Caco-2 (cell line): ENCODE data around the gene MYO9A. TPM values are rescaled to one million over a fixed set of nuclear protein-coding genes. Genes with fewer than 3 reads are reported as not detected.

Experiments used
- BruUV-seq: library from RNA; stranded (reverse); fragments of 400-500 nt; replicated peaks from 2 replicates; lab custom pipeline; 2021; lab: Mats Ljungman, UMichigan
- CTCF ChIA-PET: fragments of 300-600 bp; sonication (Branson Sonifier 250); formaldehyde crosslinking; loops from one replicate; lab custom pipeline; 2022; ENCODE audit warnings: antibody characterized with exemption; lab: Charles Lee
- POLR2A ChIA-PET: fragments of 300-600 bp; sonication (Branson Sonifier 250); formaldehyde crosslinking; loops from one replicate; lab custom pipeline; 2022; ENCODE audit warnings: antibody characterized with exemption; lab: Charles Lee
- DNase-seq, 2 experiments: peaks; one replicate each; pipeline versions ENCODE4 v3.0.0 to v3.0.0-alpha.2; 2020 to 2022
- H3K27me3 ChIP-seq: replicated peaks from 2 replicates; pipeline ENCODE4 v1.6.0; 2011; ENCODE audit warnings: low read length; ENCODE audit not compliant: control insufficient read depth, insufficient read depth
- H3K36me3 ChIP-seq: 2 replicates; pipeline ENCODE4 v1.5.1; 2011; ENCODE audit warnings: low read length; ENCODE audit not compliant: control insufficient read depth, insufficient read depth
- H3K4me1 ChIP-seq: fragments of 250-450 bp; sonication (Bioruptor Pico); 2 replicates; pipeline ENCODE4 v1.5.1; 2020; ENCODE audit warnings: mild to moderate bottlenecking
- H3K4me3 ChIP-seq: 2 replicates; pipeline ENCODE4 v1.5.1; 2011; ENCODE audit warnings: low read depth, mild to moderate bottlenecking, control low read depth, low read length
- H3K9me3 ChIP-seq: fragments of 250-450 bp; sonication (Bioruptor Pico); 2 replicates; pipeline ENCODE4 v1.5.1; 2020; ENCODE audit warnings: mild to moderate bottlenecking, moderate library complexity
- H3K27ac Mint-ChIP-seq: one replicate; pipeline ENCODE4 v1.8.0; 2022; ENCODE audit warnings: mixed read lengths; ENCODE audit not compliant: unreplicated experiment
- H3K27me3 Mint-ChIP-seq: one replicate; pipeline ENCODE4 v1.8.0; 2022; ENCODE audit warnings: mixed read lengths; ENCODE audit not compliant: insufficient read depth, unreplicated experiment
- H3K36me3 Mint-ChIP-seq: one replicate; pipeline ENCODE4 v1.8.0; 2022; ENCODE audit warnings: mild to moderate bottlenecking, mixed read lengths; ENCODE audit not compliant: insufficient read depth, unreplicated experiment
- H3K4me1 Mint-ChIP-seq: one replicate; pipeline ENCODE4 v1.8.0; 2022; ENCODE audit warnings: low read depth, mixed read lengths; ENCODE audit not compliant: unreplicated experiment
- H3K4me3 Mint-ChIP-seq: one replicate; pipeline ENCODE4 v1.8.0; 2022; ENCODE audit warnings: mild to moderate bottlenecking, moderate library complexity, mixed read lengths; ENCODE audit not compliant: unreplicated experiment
- H3K9me3 Mint-ChIP-seq: one replicate; pipeline ENCODE4 v1.8.0; 2022; ENCODE audit warnings: mixed read lengths; ENCODE audit not compliant: unreplicated experiment
- intact Hi-C: fragments of 100-400 bp; cut with micrococcal nuclease; formaldehyde crosslinking; loops from one replicate; pipeline ENCODE4 v1.10.0; 2022; ENCODE audit not compliant: unreplicated experiment
- total RNA-seq: library from RNA; stranded (reverse); gene quantifications from 2 replicates; pipeline ENCODE4 v1.2.3, GENCODE V29; 2022
- TF ChIP-seq, protein P1 (sequence below), 2 experiments: fragments of 200-600 bp in 1 of 2; IDR thresholded peaks; 1 replicate in 1 of 2; 2 replicates in 1 of 2; pipeline versions ENCODE4 v1.5.1 to v1.8.0; 2011 to 2022; ENCODE audit warnings: antibody characterized with exemption in 1 of 2, control low read depth in 1 of 2, inconsistent platforms in 1 of 2, low read depth in 1 of 2, low read length in 1 of 2, mild to moderate bottlenecking in 1 of 2, moderate library complexity in 1 of 2; ENCODE audit not compliant: insufficient read depth in 1 of 2, severe bottlenecking in 1 of 2, unreplicated experiment in 1 of 2

MYO9A gene
- total RNA-seq, 1 experiment from 2014 or later = 71.9 TPM

DNA sequence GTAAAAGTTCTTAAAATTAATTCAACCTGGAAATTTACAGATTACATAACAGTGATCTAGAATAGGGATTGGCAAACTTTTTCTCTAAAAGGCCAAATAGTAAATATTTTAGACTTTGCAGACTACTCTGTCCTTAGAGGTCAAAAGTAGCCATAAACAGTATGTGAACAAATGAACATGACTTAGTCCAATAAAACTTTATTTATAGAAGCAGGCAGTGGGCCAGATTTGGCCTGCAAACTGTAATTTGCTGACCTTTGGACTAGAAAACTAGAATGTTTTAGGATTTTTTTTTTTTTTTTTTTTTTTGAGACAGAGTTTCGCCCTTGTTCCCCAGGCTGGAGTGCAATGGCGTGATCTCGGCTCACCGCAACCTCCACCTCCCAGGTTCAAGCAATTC lies 12.3 kb upstream of the MYO9A start:
- intact Hi-C loops = no loop called here
- H3K27ac Mint-ChIP-seq = no peak overlapping the region

DNA sequence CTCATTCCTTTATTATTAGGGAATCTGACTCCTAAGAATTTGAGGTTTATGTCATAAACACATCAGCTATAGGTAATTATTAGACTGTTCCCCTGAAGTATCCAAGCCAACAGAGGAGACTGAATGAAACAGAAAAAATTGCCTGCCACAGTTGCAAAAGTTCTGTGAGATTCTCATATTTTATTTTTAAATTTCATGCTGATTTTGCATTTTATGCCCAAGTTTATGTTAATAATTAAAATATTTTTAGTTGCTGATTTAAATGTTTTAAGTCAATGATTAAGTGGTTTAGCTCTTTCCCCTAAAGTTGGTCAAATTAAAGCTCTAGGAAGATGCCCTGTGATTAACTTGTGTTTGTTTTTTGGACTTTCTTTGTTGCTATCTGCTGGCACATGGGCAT lies 10.4 kb upstream of the MYO9A start:
- TF ChIP-seq, protein P1, sequence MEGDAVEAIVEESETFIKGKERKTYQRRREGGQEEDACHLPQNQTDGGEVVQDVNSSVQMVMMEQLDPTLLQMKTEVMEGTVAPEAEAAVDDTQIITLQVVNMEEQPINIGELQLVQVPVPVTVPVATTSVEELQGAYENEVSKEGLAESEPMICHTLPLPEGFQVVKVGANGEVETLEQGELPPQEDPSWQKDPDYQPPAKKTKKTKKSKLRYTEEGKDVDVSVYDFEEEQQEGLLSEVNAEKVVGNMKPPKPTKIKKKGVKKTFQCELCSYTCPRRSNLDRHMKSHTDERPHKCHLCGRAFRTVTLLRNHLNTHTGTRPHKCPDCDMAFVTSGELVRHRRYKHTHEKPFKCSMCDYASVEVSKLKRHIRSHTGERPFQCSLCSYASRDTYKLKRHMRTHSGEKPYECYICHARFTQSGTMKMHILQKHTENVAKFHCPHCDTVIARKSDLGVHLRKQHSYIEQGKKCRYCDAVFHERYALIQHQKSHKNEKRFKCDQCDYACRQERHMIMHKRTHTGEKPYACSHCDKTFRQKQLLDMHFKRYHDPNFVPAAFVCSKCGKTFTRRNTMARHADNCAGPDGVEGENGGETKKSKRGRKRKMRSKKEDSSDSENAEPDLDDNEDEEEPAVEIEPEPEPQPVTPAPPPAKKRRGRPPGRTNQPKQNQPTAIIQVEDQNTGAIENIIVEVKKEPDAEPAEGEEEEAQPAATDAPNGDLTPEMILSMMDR (IDR thresholded peaks at IDR 0.05; ENCODE audit: insufficient read depth in 1 of 2, low read depth in 1 of 2, low read length in 1 of 2, severe bottlenecking in 1 of 2, unreplicated experiment in 1 of 2) = no peak
- H3K4me3 ChIP-seq = no peak overlapping the region
- CTCF ChIA-PET = no interaction called here
- Mint-ChIP-seq H3K4me1 (no peaks in the 10 kb centered on the region), H3K4me3 (no peak overlapping the region), H3K36me3 (no peaks in the 10 kb centered on the region), H3K27ac (no peak overlapping the region), H3K9me3 (no peaks in the 10 kb centered on the region), H3K27me3 (no peaks in the 10 kb centered on the region)
- intact Hi-C loops = no loop called here
- POLR2A ChIA-PET = no interaction called here
- H3K36me3 ChIP-seq = no peaks in the 10 kb centered on the region
- 0 out of 2 replicates have a peak, but pooled peaks cover 4% of the 10 kb centered on the region for H3K4me1 ChIP-seq
- BruUV-seq = no TSS peak
- no peaks in the 10 kb centered on the region for H3K9me3 ChIP-seq
- no peak for DNase-seq
- no peaks in the 10 kb centered on the region for H3K27me3 ChIP-seq

More for the DNA sequence above, 12.3 kb upstream of the MYO9A start:
- Histone ChIP-seq H3K27me3 (no peaks in the 10 kb centered on the region), H3K4me3 (no peak overlapping the region), H3K4me1 (peaks cover 8% of the 10 kb centered on the region; the same call in 1 of the 2 replicates), H3K36me3 (no peaks in the 10 kb centered on the region), H3K9me3 (no peaks in the 10 kb centered on the region)
- H3K27me3 Mint-ChIP-seq = no peaks in the 10 kb centered on the region
- H3K4me3 Mint-ChIP-seq = no peak overlapping the region
- no peaks in the 10 kb centered on the region for H3K36me3 Mint-ChIP-seq
- no peaks in the 10 kb centered on the region for H3K4me1 Mint-ChIP-seq
- ChIA-PET POLR2A (no interaction called here), CTCF (no interaction called here)
- TF ChIP-seq, protein P1 (IDR thresholded peaks at IDR 0.05; ENCODE audit: insufficient read depth in 1 of 2, low read depth in 1 of 2, low read length in 1 of 2, severe bottlenecking in 1 of 2, unreplicated experiment in 1 of 2) = no peak
- DNase-seq = no peak
- H3K9me3 Mint-ChIP-seq = no peaks in the 10 kb centered on the region
- BruUV-seq = no TSS peak

DNA sequence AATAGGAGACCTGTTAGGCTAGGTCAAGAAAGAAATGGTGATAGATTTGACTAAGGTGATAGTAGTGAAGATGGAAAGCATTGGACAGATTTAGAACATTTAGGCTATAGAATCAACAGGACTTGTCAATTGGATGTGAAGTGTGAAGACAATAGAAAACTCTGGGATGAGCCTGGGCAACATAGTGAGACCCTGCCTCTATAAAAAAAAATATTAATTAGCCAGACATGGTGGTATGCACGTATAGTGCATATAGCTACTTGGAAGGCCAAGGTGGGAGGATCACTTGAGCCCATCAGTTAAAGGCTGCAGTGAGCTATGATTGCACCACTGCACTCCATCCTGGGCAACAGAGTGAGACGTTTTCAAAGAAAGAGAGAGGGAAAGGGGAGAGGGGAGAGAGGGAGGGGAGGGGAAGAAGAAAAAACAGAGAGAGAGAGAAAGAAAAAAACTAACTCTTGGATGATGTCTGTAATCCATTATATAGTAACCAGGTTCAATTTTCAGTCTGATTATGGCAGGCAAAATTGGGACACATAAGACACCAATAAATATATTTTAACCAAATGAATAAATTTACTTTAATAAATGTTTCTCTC lies 9.9 kb upstream of the MYO9A start:
- POLR2A ChIA-PET = no interaction called here
- TF ChIP-seq, protein P1 (IDR thresholded peaks at IDR 0.05; ENCODE audit: insufficient read depth in 1 of 2, low read depth in 1 of 2, low read length in 1 of 2, severe bottlenecking in 1 of 2, unreplicated experiment in 1 of 2) = no peak
- Mint-ChIP-seq H3K27me3 (no peaks in the 10 kb centered on the region), H3K9me3 (no peaks in the 10 kb centered on the region), H3K4me1 (no peaks in the 10 kb centered on the region), H3K4me3 (no peak overlapping the region), H3K27ac (no peak overlapping the region), H3K36me3 (no peaks in the 10 kb centered on the region)
- H3K4me1 ChIP-seq = 0 out of 2 replicates have a peak, but pooled peaks cover 4% of the 10 kb centered on the region
- no TSS peak for BruUV-seq
- no peak overlapping the region for H3K4me3 ChIP-seq
- H3K9me3 ChIP-seq = no peaks in the 10 kb centered on the region
- no peak for DNase-seq
- H3K27me3 ChIP-seq = no peaks in the 10 kb centered on the region
- CTCF ChIA-PET = no interaction called here
- no peaks in the 10 kb centered on the region for H3K36me3 ChIP-seq
- intact Hi-C loops = no loop called here
